Endothelial cell of umbilical vein (primary cell): ENCODE measurements around the gene KRT12. TPM values are rescaled to one million over a fixed set of nuclear protein-coding genes. Genes with fewer than 3 reads are reported as not detected.
A peak's percentile ranks its signal among the peaks of the same experiment; 100 is the strongest.

Source experiments
- BruUV-seq: library from RNA; stranded (reverse); fragments of 400-500 nt; replicated peaks from 2 replicates; lab custom pipeline; 2021; lab: Mats Ljungman, UMichigan
- CTCF ChIA-PET: fragments of 300-600, 350-600 bp; sonication (Branson Sonifier 250); formaldehyde crosslinking; loops from one replicate; lab custom pipeline; 2021; ENCODE audit warnings: antibody characterized with exemption, inconsistent platforms; lab: Charles Lee
- POLR2A ChIA-PET: fragments of 300-600, 350-600 bp; sonication (Branson Sonifier 250); formaldehyde crosslinking; loops from one replicate; lab custom pipeline; 2021; ENCODE audit warnings: antibody characterized with exemption, inconsistent platforms; lab: Charles Lee
- DNase-seq: peaks from one replicate; pipeline ENCODE4 v3.0.0-alpha.2; 2011; ENCODE audit warnings: low read depth, low spot score
- FAIRE-seq: peaks from 2 replicates; lab custom pipeline; 2011; peaks lifted over from hg19 to GRCh38; lab: Jason Lieb, UNC
- H2AFZ ChIP-seq: 2 replicates; pipeline ENCODE4 v1.6.0; 2012; ENCODE audit warnings: low read depth, low read length, control low read depth, inconsistent platforms
- H3K27ac ChIP-seq: 2 replicates; pipeline ENCODE4 v1.5.1; 2011; ENCODE audit warnings: low read depth, mild to moderate bottlenecking, control low read depth, low read length, moderate library complexity; ENCODE audit not compliant: insufficient read depth
- H3K27me3 ChIP-seq, 2 experiments: 2 replicates each; pipeline versions ENCODE4 v1.6.0 to v1.6.1; 2011; ENCODE audit warnings: low read length in 2 of 2, mixed read lengths in 1 of 2; ENCODE audit not compliant: control insufficient read depth in 2 of 2, insufficient read depth in 2 of 2
- H3K36me3 ChIP-seq, 2 experiments: 2 replicates in 1 of 2; 3 replicates in 1 of 2; pipeline ENCODE4 v1.5.1; 2011; ENCODE audit warnings: low read length in 2 of 2, mild to moderate bottlenecking in 1 of 2, moderate library complexity in 1 of 2; ENCODE audit not compliant: control insufficient read depth in 2 of 2, insufficient read depth in 2 of 2; ENCODE audit errors: extremely low read depth in 1 of 2
- H3K4me1 ChIP-seq: 3 replicates; pipeline ENCODE4 v1.5.1; 2011; ENCODE audit warnings: mild to moderate bottlenecking, low read length; ENCODE audit not compliant: control insufficient read depth, insufficient read depth; ENCODE audit errors: extremely low read depth
- H3K4me2 ChIP-seq: 2 replicates; pipeline ENCODE4 v1.6.1; 2011; ENCODE audit warnings: low read length, control low read depth, mixed read lengths; ENCODE audit not compliant: insufficient read depth
- H3K4me3 ChIP-seq, 3 experiments: fragments of 200-600 bp in 1 of 3; sonication (generic), shearing (Covaris generic) in 1 of 3; replicated peaks in 1 of 3; 2 replicates each; pipeline ENCODE4 v1.5.1; 2011 to 2016; ENCODE audit warnings: control low read depth in 3 of 3, low read length in 3 of 3, mild to moderate bottlenecking in 2 of 3, inconsistent platforms in 1 of 3, low read depth in 1 of 3, moderate library complexity in 1 of 3; ENCODE audit not compliant: insufficient read depth in 1 of 3
- H3K79me2 ChIP-seq: 2 replicates; pipeline ENCODE4 v1.6.0; 2012; ENCODE audit warnings: low read length, inconsistent platforms; ENCODE audit not compliant: control insufficient read depth, insufficient read depth
- H3K9ac ChIP-seq: replicated peaks from 2 replicates; pipeline ENCODE3; 2011; ENCODE audit warnings: low read length, control low read depth; ENCODE audit not compliant: insufficient read depth; ENCODE audit errors: extremely low read depth
- H3K9me1 ChIP-seq: replicated peaks from 3 replicates; pipeline ENCODE4 v1.6.0; 2011; ENCODE audit warnings: mild to moderate bottlenecking, low read length; ENCODE audit not compliant: control insufficient read depth, insufficient read depth; ENCODE audit errors: extremely low read depth
- H3K9me3 ChIP-seq: replicated peaks from 2 replicates; pipeline ENCODE4 v1.5.1; 2012; ENCODE audit warnings: low read length, inconsistent platforms; ENCODE audit not compliant: control insufficient read depth, insufficient read depth
- H4K20me1 ChIP-seq: replicated peaks from 2 replicates; pipeline ENCODE3; 2011; ENCODE audit warnings: mild to moderate bottlenecking, low read length; ENCODE audit not compliant: control insufficient read depth, insufficient read depth; ENCODE audit errors: extremely low read depth
- FOS ChIP-seq: IDR thresholded peaks from 2 replicates; pipeline ENCODE4 v1.6.1; 2011; ENCODE audit warnings: mild to moderate bottlenecking, low read length, moderate library complexity, borderline replicate concordance; ENCODE audit not compliant: insufficient read depth
- GATA2 ChIP-seq: IDR thresholded peaks from 2 replicates; pipeline ENCODE4 v1.7.0; 2011; ENCODE audit warnings: low read depth, mild to moderate bottlenecking, moderate library complexity, mixed read lengths, low read length; ENCODE audit not compliant: insufficient read length, insufficient read depth
- JUN ChIP-seq: IDR thresholded peaks from 2 replicates; pipeline ENCODE4 v1.6.1; 2011; ENCODE audit warnings: borderline replicate concordance, low read depth; ENCODE audit not compliant: insufficient read length, insufficient read depth
- MYC ChIP-seq: IDR thresholded peaks from one replicate; pipeline ENCODE4 v1.6.1; 2011; ENCODE audit warnings: mild to moderate bottlenecking, low read depth, low read length
- POLR2AphosphoS5 ChIP-seq: IDR thresholded peaks from 2 replicates; pipeline ENCODE4 v1.6.1; 2012; ENCODE audit warnings: low read depth, mild to moderate bottlenecking, control low read depth, low read length, moderate library complexity; ENCODE audit not compliant: insufficient read depth
- dilution Hi-C: fragments of 300-500 bp; cut with MboI; formaldehyde crosslinking; loops from one replicate; pipeline ENCODE4 v1.15.0; 2019; ENCODE audit warnings: low sequenced_read_pairs; ENCODE audit not compliant: extremely low pct_ligation_motif_present
- intact Hi-C: fragments of 100-400 bp; cut with micrococcal nuclease; formaldehyde crosslinking; loops from one replicate; pipeline ENCODE4 v1.10.0; 2022
- polyA plus RNA-seq, 4 experiments: library from polyadenylated mRNA; depleted of rRNA in 3 of 4; stranded (reverse) in 3 of 4; unstranded in 1 of 4; fragments of >200 nt; gene quantifications; 2 replicates each; pipeline versions ENCODE4 v1.2.1 to v1.2.3, GENCODE V29; 2011 to 2012; ENCODE audit warnings: missing spikeins in 1 of 4
- total RNA-seq: library from RNA; stranded (reverse); gene quantifications from 2 replicates; pipeline ENCODE4 v1.2.3, GENCODE V29; 2021
- TF ChIP-seq, protein P1 (sequence below), 2 donors: IDR thresholded peaks; 1 replicate in 1 of 2; 2 replicates in 1 of 2; pipeline ENCODE4 v1.5.1; 2011; ENCODE audit warnings: low read length in 2 of 2, mild to moderate bottlenecking in 2 of 2, moderate library complexity in 2 of 2, control low read depth in 1 of 2, inconsistent platforms in 1 of 2, low read depth in 1 of 2; ENCODE audit not compliant: insufficient read depth in 1 of 2; ENCODE audit errors: extremely low read depth in 1 of 2

The KRT12 gene
- total and polyA plus RNA-seq, 2 donors (not counting 3 experiments of a cell fraction or from before 2014, with no cell fraction given), result not detected

DNA sequence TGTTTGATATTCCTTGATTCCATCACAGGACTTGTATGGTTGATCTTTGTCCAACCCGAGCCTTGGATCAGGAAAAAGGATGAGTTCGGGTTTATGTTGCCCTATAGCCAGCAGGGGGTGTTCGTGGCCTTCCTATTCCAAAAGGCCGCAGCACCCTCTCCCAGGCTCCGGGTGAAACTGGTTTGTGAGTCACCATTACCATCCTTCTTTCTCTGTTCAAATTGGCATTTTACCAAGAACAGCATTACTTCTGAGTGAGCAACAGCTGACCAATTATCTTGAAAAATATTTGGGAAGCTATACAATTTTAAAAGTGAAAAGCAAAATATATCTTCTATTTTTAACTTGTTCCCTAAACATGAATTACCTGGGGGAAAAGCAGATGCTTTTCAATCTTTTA is 42.3 kb upstream of the KRT12 start:
- Histone ChIP-seq H3K9me3 (no peaks in the 10 kb centered on the region), H3K79me2 (no peaks in the 10 kb centered on the region), H3K4me1 (peaks cover 13% of the 10 kb centered on the region), H3K27ac (no peak overlapping the region), H3K9me1 (no peaks in the 10 kb centered on the region), H3K4me3 (no peak overlapping the region), H3K9ac (no peak overlapping the region), H4K20me1 (no peaks in the 10 kb centered on the region), H3K4me2 (no peak overlapping the region), H3K27me3 (peaks cover 0 to 3% of the 10 kb centered on the region in 2 experiments), H2AFZ (no peak overlapping the region), H3K36me3 (no peaks in the 10 kb centered on the region)
- BruUV-seq, result no TSS peak
- intact Hi-C loops, result loop anchor here (1.0 kb wide), 8 partner anchors 52 to 757 kb away; no protein-coding TSS in a partner anchor
- DNase-seq, result peak; percentile 90
- ChIA-PET CTCF (interaction anchor here (0.6 to 4.0 kb wide), 22 partner anchors 21 to 757 kb away, joined by 3 to 50 read pairs (median 3); partner anchors contain the start of gene KRT36), POLR2A (no interaction called here)
- FAIRE-seq, result peak; percentile 98
- dilution Hi-C loops, result no loop called here
- TF ChIP-seq MYC, result no peak
- TF ChIP-seq GATA2, result no peak
- TF ChIP-seq, protein P1, sequence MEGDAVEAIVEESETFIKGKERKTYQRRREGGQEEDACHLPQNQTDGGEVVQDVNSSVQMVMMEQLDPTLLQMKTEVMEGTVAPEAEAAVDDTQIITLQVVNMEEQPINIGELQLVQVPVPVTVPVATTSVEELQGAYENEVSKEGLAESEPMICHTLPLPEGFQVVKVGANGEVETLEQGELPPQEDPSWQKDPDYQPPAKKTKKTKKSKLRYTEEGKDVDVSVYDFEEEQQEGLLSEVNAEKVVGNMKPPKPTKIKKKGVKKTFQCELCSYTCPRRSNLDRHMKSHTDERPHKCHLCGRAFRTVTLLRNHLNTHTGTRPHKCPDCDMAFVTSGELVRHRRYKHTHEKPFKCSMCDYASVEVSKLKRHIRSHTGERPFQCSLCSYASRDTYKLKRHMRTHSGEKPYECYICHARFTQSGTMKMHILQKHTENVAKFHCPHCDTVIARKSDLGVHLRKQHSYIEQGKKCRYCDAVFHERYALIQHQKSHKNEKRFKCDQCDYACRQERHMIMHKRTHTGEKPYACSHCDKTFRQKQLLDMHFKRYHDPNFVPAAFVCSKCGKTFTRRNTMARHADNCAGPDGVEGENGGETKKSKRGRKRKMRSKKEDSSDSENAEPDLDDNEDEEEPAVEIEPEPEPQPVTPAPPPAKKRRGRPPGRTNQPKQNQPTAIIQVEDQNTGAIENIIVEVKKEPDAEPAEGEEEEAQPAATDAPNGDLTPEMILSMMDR (IDR thresholded peaks at IDR 0.05; ENCODE audit: extremely low read depth in 1 of 2, insufficient read depth in 1 of 2, low read depth in 1 of 2, low read length in 2 of 2), result peak; percentile 75 to 77
- TF ChIP-seq FOS, result peak; percentile 91
- peak; percentile 83 for TF ChIP-seq JUN
- no peak for TF ChIP-seq POLR2AphosphoS5
